Right lobe of liver (tissue), 4 donors: ENCODE measurements around the gene ATRIP.

Experiments
- POLR2A ChIP-seq: fragments of 450-650 bp; IDR thresholded peaks from one replicate; pipeline ENCODE4 v1.6.1; 2017; ENCODE audit warnings: antibody characterized with exemption, mild to moderate bottlenecking
- TF ChIP-seq, protein P1 (sequence below), 4 donors: fragments of 200-600 bp in 3 of 4; fragments of 450-650 bp in 1 of 4; IDR thresholded peaks; one replicate each; pipeline versions ENCODE4 v1.5.1 to v1.8.0; 2016 to 2022; ENCODE audit warnings: antibody characterized with exemption in 4 of 4, mild to moderate bottlenecking in 2 of 4
- donor health status: DM: no; HTN: no; CAD: no.
- donor health status: DM: no; HTN: no; CAD: no.
- donor health status: DM: no; HTN: yes; CAD: no.

DNA sequence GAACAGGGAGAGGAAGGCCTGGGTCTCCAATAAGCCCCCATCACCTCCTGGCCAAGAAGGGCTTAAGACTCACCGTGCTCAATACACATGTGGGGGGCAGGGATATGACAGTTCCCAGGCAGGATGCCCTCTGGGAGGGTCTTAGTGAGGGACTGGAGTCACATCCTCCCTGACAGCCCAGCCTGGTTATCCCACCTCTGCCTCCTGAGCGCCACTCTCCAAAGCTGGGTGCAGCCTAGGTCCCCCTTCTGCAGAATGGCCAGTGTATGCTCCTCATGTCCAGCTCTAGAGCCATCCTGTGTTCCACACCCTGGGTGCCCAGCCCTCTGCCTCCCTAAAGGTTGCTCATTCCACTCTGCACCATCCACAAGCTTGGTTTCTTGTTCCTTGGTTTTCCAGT is 58.6 kb downstream of the ATRIP start:
- TF ChIP-seq, protein P1, sequence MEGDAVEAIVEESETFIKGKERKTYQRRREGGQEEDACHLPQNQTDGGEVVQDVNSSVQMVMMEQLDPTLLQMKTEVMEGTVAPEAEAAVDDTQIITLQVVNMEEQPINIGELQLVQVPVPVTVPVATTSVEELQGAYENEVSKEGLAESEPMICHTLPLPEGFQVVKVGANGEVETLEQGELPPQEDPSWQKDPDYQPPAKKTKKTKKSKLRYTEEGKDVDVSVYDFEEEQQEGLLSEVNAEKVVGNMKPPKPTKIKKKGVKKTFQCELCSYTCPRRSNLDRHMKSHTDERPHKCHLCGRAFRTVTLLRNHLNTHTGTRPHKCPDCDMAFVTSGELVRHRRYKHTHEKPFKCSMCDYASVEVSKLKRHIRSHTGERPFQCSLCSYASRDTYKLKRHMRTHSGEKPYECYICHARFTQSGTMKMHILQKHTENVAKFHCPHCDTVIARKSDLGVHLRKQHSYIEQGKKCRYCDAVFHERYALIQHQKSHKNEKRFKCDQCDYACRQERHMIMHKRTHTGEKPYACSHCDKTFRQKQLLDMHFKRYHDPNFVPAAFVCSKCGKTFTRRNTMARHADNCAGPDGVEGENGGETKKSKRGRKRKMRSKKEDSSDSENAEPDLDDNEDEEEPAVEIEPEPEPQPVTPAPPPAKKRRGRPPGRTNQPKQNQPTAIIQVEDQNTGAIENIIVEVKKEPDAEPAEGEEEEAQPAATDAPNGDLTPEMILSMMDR (IDR thresholded peaks at IDR 0.05), result no peak
- no peak for TF ChIP-seq POLR2A
